DMS 273 (cell line): ENCODE measurements around the gene DDX55.
"Not testable (repeated sequence)": the region's sequence is repeated elsewhere in the genome, so short reads cannot be mapped to it uniquely, and the experiment has no call there.

Experiments
- DNase-seq: peaks from one replicate; lab custom pipeline; 2025; ENCODE audit not compliant: unreplicated experiment; lab: John Stamatoyannopoulos, UW

DDX55 gene

GRCh38 chr12:123601602-123602489, at the start of gene DDX55:
TSS of gene DDX55 (plus strand) at chr12:123602099. CDS start at chr12:123602149, 50 bp downstream.
- peak; percentile 91 for DNase-seq

GRCh38 chr12:123554136-123554535, 47.8 kb upstream of the DDX55 start:
- not testable (repeated sequence) for DNase-seq

- not testable (repeated sequence) for DNase-seq
These were observed 47.1 kb upstream of the DDX55 start for GRCh38 chr12:123554843-123555242.

- DNase-seq, result not testable (repeated sequence)
These were observed 43.4 kb upstream of the DDX55 start for GRCh38 chr12:123558487-123558886.

- no peak for DNase-seq
These were observed 42.4 kb upstream of the DDX55 start for GRCh38 chr12:123559468-123559867.

- DNase-seq, result peak; percentile 89
These were observed 30.5 kb upstream of the DDX55 start for GRCh38 chr12:123571343-123571813.

- peak; percentile 29 for DNase-seq
These were observed 29.5 kb upstream of the DDX55 start for GRCh38 chr12:123572391-123572790.

- DNase-seq, result peak; percentile 52
These were observed 28.0 kb upstream of the DDX55 start for GRCh38 chr12:123573870-123574269.

- no peak for DNase-seq
These were observed 25.3 kb upstream of the DDX55 start for GRCh38 chr12:123576611-123577010.

- no peak for DNase-seq
These were observed 23.7 kb upstream of the DDX55 start for GRCh38 chr12:123578243-123578642.

- not testable (repeated sequence) for DNase-seq
These were observed 23.1 kb upstream of the DDX55 start for GRCh38 chr12:123578829-123579228.

GRCh38 chr12:123580772-123581171, 21.1 kb upstream of the DDX55 start:
- no peak for DNase-seq

- DNase-seq, result peak; percentile 79
These were observed 10.0 kb upstream of the DDX55 start for GRCh38 chr12:123591702-123592481.

- DNase-seq, result no peak
These were observed 6.2 kb upstream of the DDX55 start for GRCh38 chr12:123595729-123596128.

- no peak for DNase-seq
These were observed 4.8 kb upstream of the DDX55 start for GRCh38 chr12:123597100-123597499.

- no peak for DNase-seq
These were observed 3.4 kb upstream of the DDX55 start for GRCh38 chr12:123598522-123598921.

GRCh38 chr12:123599310-123599709, 2.6 kb upstream of the DDX55 start:
- no peak for DNase-seq

GRCh38 chr12:123599721-123600120, 2.2 kb upstream of the DDX55 start:
- no peak for DNase-seq

GRCh38 chr12:123602651-123603195, 824 bp downstream of the DDX55 start:
- no peak for DNase-seq

- DNase-seq, result not testable (repeated sequence)
These were observed 1.6 kb downstream of the DDX55 start for GRCh38 chr12:123603495-123603894.

GRCh38 chr12:123607756-123608155, 5.9 kb downstream of the DDX55 start:
- DNase-seq, result peak; percentile 64
